Loucy (cell line): ENCODE results near the gene ETNK1.

Experiments used
- H2AFZ ChIP-seq: fragments of 200-600 bp; sonication (generic); 2 replicates; pipeline ENCODE4 v1.6.0; 2016; ENCODE audit warnings: antibody characterized with exemption, mild to moderate bottlenecking, low read length, moderate library complexity
- H3F3A ChIP-seq: fragments of 200-600 bp; 2 replicates; pipeline ENCODE4 v1.6.0; 2016; ENCODE audit warnings: antibody characterized with exemption, low read depth, mild to moderate bottlenecking
- H3K27me3 ChIP-seq: fragments of 200-600 bp; sonication (generic); 2 replicates; pipeline ENCODE4 v1.6.1; 2014; ENCODE audit warnings: low read length, mild to moderate bottlenecking; ENCODE audit not compliant: insufficient read depth, poor library complexity, severe bottlenecking
- H3K36me3 ChIP-seq: fragments of 200-600 bp; sonication (generic); 2 replicates; pipeline ENCODE4 v1.6.1; 2016; ENCODE audit warnings: low read length; ENCODE audit not compliant: insufficient read depth
- H3K4me1 ChIP-seq: fragments of 200-600 bp; sonication (generic); 2 replicates; pipeline ENCODE4 v1.5.1; 2014; ENCODE audit warnings: low read length, mild to moderate bottlenecking; ENCODE audit not compliant: insufficient read depth, poor library complexity, severe bottlenecking
- H3K4me2 ChIP-seq: fragments of 200-600 bp; sonication (generic); 2 replicates; pipeline ENCODE4 v1.6.0; 2014; ENCODE audit warnings: antibody characterized with exemption, low read length, low read depth, mild to moderate bottlenecking; ENCODE audit not compliant: poor library complexity, severe bottlenecking
- H3K4me3 ChIP-seq: fragments of 200-600 bp; sonication (generic); 2 replicates; pipeline ENCODE4 v1.5.1; 2014; ENCODE audit warnings: low read length, mild to moderate bottlenecking, mixed read lengths; ENCODE audit not compliant: poor library complexity, severe bottlenecking
- H3K79me2 ChIP-seq: fragments of 200-600 bp; sonication (generic); 2 replicates; pipeline ENCODE4 v1.6.1; 2014; ENCODE audit warnings: low read length; ENCODE audit not compliant: insufficient read depth
- H3K9ac ChIP-seq: fragments of 200-600 bp; sonication (generic); 2 replicates; pipeline ENCODE4 v1.6.0; 2014; ENCODE audit warnings: mild to moderate bottlenecking, low read depth, low read length, moderate library complexity; ENCODE audit not compliant: poor library complexity, severe bottlenecking
- H3K9me2 ChIP-seq: fragments of 200-600 bp; sonication (generic); replicated peaks from 2 replicates; pipeline ENCODE4 v1.6.1; 2016; ENCODE audit warnings: low read depth, low read length, mixed read lengths
- H3K9me3 ChIP-seq: fragments of 200-600 bp; sonication (generic); 2 replicates; pipeline ENCODE4 v1.6.1; 2014; ENCODE audit warnings: mild to moderate bottlenecking, antibody characterized with exemption, low read length, low read depth; ENCODE audit not compliant: insufficient read depth
- H4K20me1 ChIP-seq: fragments of 200-600 bp; sonication (generic); 2 replicates; pipeline ENCODE4 v1.6.0; 2014; ENCODE audit warnings: antibody characterized with exemption, low read length, mild to moderate bottlenecking; ENCODE audit not compliant: insufficient read depth, poor library complexity, severe bottlenecking
- CTCF ChIP-seq: fragments of 200-600 bp; sonication (generic); conservative IDR thresholded peaks from 2 replicates; pipeline ENCODE4 v1.5.1; 2014; ENCODE audit warnings: mild to moderate bottlenecking, antibody characterized with exemption, low read length
- EZH2phosphoT487 ChIP-seq: fragments of 200-600 bp; IDR thresholded peaks from 2 replicates; pipeline ENCODE4 v1.6.1; 2018; ENCODE audit warnings: antibody characterized with exemption, mild to moderate bottlenecking, moderate library complexity, borderline replicate concordance

The ETNK1 gene

DNA sequence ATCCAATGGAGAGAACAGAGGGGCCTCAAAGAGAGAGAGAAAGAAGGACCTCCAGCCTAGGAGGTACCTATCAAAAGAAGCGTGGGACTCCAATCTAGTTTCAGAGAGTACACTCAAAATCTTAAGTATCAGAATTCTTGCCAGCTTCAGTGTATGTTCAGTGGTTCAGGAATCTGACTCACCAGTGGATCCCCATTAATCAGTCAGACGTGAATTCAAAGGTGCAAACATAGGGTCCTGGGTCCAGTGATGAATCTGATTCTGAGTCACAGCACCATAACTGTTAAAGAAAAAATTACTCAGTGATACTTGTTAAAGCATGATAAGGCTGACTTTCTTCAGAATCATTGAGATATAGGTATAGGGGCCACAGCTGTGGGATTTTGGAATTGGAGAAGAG lies 33.2 kb downstream of the ETNK1 start:
- H3K9me3 ChIP-seq = no peaks in the 10 kb centered on the region

DNA sequence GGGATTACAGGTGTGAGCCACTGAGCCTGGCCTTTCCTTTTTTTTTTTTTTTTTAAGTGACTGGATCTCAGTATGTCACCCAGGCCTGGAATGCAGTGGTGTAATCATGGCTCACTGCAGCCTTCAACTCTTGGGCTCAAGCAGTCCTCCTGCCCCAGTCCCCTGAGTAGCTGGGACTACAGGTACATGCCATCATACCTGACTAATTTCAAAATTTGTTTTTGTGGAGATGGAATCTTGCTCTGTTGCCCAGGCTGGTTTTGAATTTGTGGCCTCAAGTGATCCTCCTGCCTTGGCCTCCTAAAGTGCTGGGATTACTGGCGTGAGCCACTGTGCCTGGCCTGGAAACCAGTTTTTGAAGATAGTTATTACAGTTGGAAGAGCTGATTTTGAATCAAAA lies 37.4 kb downstream of the ETNK1 start:
- Histone ChIP-seq H3K9me3 (no peaks in the 10 kb centered on the region), H3K9me2 (no peaks in the 10 kb centered on the region), H3K79me2 (no peaks in the 10 kb centered on the region), H3K4me3 (no peak overlapping the region), H3K27me3 (no peaks in the 10 kb centered on the region), H3F3A (no peaks in the 10 kb centered on the region), H2AFZ (no peak overlapping the region), H3K4me1 (no peaks in the 10 kb centered on the region), H3K9ac (no peak overlapping the region), H3K4me2 (no peak overlapping the region), H4K20me1 (no peaks in the 10 kb centered on the region), H3K36me3 (peaks cover 24% of the 10 kb centered on the region; the same call in 1 of the 2 replicates)
- TF ChIP-seq EZH2phosphoT487 (no peak), CTCF (no peak)

More for the DNA sequence above, 33.2 kb downstream of the ETNK1 start:
- TF ChIP-seq EZH2phosphoT487 (no peak), CTCF (no peak)
- no peak overlapping the region for H3K9ac ChIP-seq
- H2AFZ ChIP-seq = no peak overlapping the region
- peaks cover 10% of the 10 kb centered on the region for H4K20me1 ChIP-seq
- peaks cover 25% of the 10 kb centered on the region; the same call in 1 of the 2 replicates for H3K36me3 ChIP-seq
- H3K9me2 ChIP-seq = no peaks in the 10 kb centered on the region
- no peaks in the 10 kb centered on the region for H3K4me1 ChIP-seq
- H3K4me3 ChIP-seq = no peak overlapping the region
- H3K27me3 ChIP-seq = no peaks in the 10 kb centered on the region
- H3F3A ChIP-seq = no peaks in the 10 kb centered on the region
- no peak overlapping the region for H3K4me2 ChIP-seq
- H3K79me2 ChIP-seq = peaks cover 14% of the 10 kb centered on the region

DNA sequence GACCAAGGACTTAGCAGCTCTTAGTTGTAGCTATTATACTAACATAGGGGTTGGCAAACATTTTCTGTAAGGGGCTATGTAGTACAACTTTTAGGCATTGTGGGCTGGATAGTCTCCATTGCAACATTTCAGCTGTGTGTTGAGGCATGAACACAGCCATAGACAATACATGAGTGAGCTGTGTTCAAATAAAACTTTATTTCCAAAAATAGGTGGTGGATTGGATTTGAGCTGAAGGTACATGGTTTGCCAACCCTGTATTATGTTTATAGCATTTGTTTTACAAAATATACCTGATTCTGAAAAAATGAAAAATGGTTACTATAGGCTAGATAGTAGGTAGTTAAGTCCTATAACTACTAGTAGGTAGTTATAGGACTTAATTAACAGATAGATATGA lies 40.5 kb downstream of the ETNK1 start:
- Histone ChIP-seq H3K36me3 (peaks cover 15% of the 10 kb centered on the region; the same call in 1 of the 2 replicates), H3K9me2 (no peaks in the 10 kb centered on the region), H3K4me1 (no peaks in the 10 kb centered on the region), H3K4me2 (no peak overlapping the region), H3K9ac (no peak overlapping the region), H3F3A (no peaks in the 10 kb centered on the region), H3K4me3 (no peak overlapping the region), H3K79me2 (no peaks in the 10 kb centered on the region), H3K9me3 (no peaks in the 10 kb centered on the region), H4K20me1 (no peaks in the 10 kb centered on the region), H2AFZ (no peak overlapping the region), H3K27me3 (no peaks in the 10 kb centered on the region)
- TF ChIP-seq EZH2phosphoT487 (no peak), CTCF (no peak)
